ENCODE measurements around the gene TAS2R60. TPM values are rescaled to one million over a fixed set of nuclear protein-coding genes. Genes with fewer than 3 reads are reported as not detected.

The TAS2R60 gene
- total and polyA plus RNA-seq, 2 of the 8 experiments (the other 6 are each of a cell fraction or from before 2014, with no cell fraction given): 0.15 to 0.32 TPM

GRCh38 chr7:143431109-143431508 lies 12.1 kb upstream of the TAS2R60 start:
- H3K9me3 ChIP-seq (ENCODE audit: insufficient read depth in 2 of 2, low read depth in 1 of 2, low read length in 1 of 2): no peaks in the 10 kb centered on the region
- FAIRE-seq (no peak), DNase-seq (ENCODE audit: low read depth in 1 of 2, low spot score in 2 of 2) (no peak)
- H4K8ac ChIP-seq (ENCODE audit: extremely low read depth, insufficient read depth, low read length): no peak overlapping the region
- no peak overlapping the region for H2AFZ ChIP-seq (ENCODE audit: low read length)
- WGBS, 2 experiments (ENCODE audit: extremely low coverage in 1 of 2, insufficient coverage in 1 of 2, insufficient read length in 1 of 2, insufficient replicate concordance in 2 of 2, low coverage in 1 of 2, low lambda C conversion rate in 2 of 2, missing lambda C conversion rate in 1 of 2): 46% methylated on average over 2 of the region's 2 CpGs; no CpG with 5 or more reads in 1 of the 2 experiments
- no peak overlapping the region for H2BK20ac ChIP-seq (ENCODE audit: low read length)
- CTCF ChIA-PET (ENCODE audit: partially characterized antibody): interaction anchor here (1.2 to 4.5 kb wide), 2 partner anchors 9 to 15 kb away, joined by 4 to 23 read pairs; no protein-coding TSS in a partner anchor
- no peak overlapping the region for H3K23ac ChIP-seq (ENCODE audit: insufficient read length)
- H2BK12ac ChIP-seq (ENCODE audit: low read depth, low read length): no peak overlapping the region
- H3K4me1 ChIP-seq (replicated peaks in 1 of 4; ENCODE audit: control insufficient read depth in 3 of 4, insufficient read depth in 4 of 4, low read length in 3 of 4): no peaks in the 10 kb centered on the region
- no peak overlapping the region for H3K4me2 ChIP-seq (ENCODE audit: insufficient read depth in 1 of 2, low read depth in 2 of 2, low read length in 2 of 2)
- no peak overlapping the region for H3K18ac ChIP-seq (ENCODE audit: extremely low read depth, low read length)
- no peak overlapping the region for H2BK15ac ChIP-seq (ENCODE audit: low read length)
- H2BK5ac ChIP-seq (ENCODE audit: low read depth, low read length): no peak overlapping the region
- POLR2A ChIA-PET (ENCODE audit: partially characterized antibody): no interaction called here
- no peak overlapping the region for H2BK120ac ChIP-seq (replicated peaks; ENCODE audit: low read depth, low read length)
- no peak overlapping the region for H3K4me3 ChIP-seq (ENCODE audit: extremely low read depth in 1 of 4, insufficient read depth in 2 of 4, low read depth in 3 of 4, low read length in 4 of 4)
- no peaks in the 10 kb centered on the region for H3K27me3 ChIP-seq (replicated peaks in 1 of 4; ENCODE audit: control insufficient read depth in 3 of 4, extremely low read depth in 1 of 4, insufficient read depth in 3 of 4, low read length in 3 of 4)
- H4K91ac ChIP-seq (replicated peaks; ENCODE audit: insufficient read length, low read length): no peak overlapping the region
- H2AK5ac ChIP-seq (ENCODE audit: low read depth, low read length): no peak overlapping the region
- no peak overlapping the region for H3K14ac ChIP-seq (ENCODE audit: insufficient read length)
- H3K27ac ChIP-seq (ENCODE audit: low read depth, low read length): no peak overlapping the region
- H3K79me2 ChIP-seq (ENCODE audit: control insufficient read depth in 1 of 2, insufficient read depth in 2 of 2, low read length in 2 of 2): no peaks in the 10 kb centered on the region
- peaks cover 2% of the 10 kb centered on the region; the same call in 1 of the 2 replicates for H3K23me2 ChIP-seq (ENCODE audit: low read depth, low read length)
- no peak overlapping the region for H4K5ac ChIP-seq (ENCODE audit: insufficient read length, low read depth, low read length)
- no peak overlapping the region for H3K56ac ChIP-seq (replicated peaks; ENCODE audit: insufficient read length, low read depth, low read length)
- no peak for TF ChIP-seq HDAC6 (IDR thresholded peaks at IDR 0.05; ENCODE audit: low read depth, low read length)
- TF ChIP-seq KDM1A (IDR thresholded peaks at IDR 0.05; ENCODE audit: borderline replicate concordance, low read length): no peak
- TF ChIP-seq POLR2A (IDR thresholded peaks at IDR 0.05; ENCODE audit: control extremely low read depth in 1 of 2, low read depth in 2 of 2, low read length in 2 of 2): no peak
- H4K20me1 ChIP-seq (replicated peaks in 1 of 2; ENCODE audit: control insufficient read depth in 1 of 2, insufficient read depth in 2 of 2, low read length in 2 of 2): no peaks in the 10 kb centered on the region
- no peaks in the 10 kb centered on the region for H3K36me3 ChIP-seq (ENCODE audit: control insufficient read depth in 2 of 4, insufficient read depth in 4 of 4, low read length in 3 of 4)
- no peak overlapping the region for H3K4ac ChIP-seq (replicated peaks; ENCODE audit: insufficient read length, low read depth, low read length)
- H3K9ac ChIP-seq (replicated peaks in 1 of 4; ENCODE audit: extremely low read depth in 1 of 4, low read depth in 3 of 4, low read length in 3 of 4): no peak overlapping the region
- no peaks in the 10 kb centered on the region for H3K79me1 ChIP-seq (ENCODE audit: low read depth, low read length)
